Adipose tissue (tissue), 3 donors: ENCODE data around the gene MAGEA11. TPM values are rescaled to one million over a fixed set of nuclear protein-coding genes. Genes with fewer than 3 reads are reported as not detected.
"Not testable (repeated sequence)": the region's sequence is repeated elsewhere in the genome, so short reads cannot be mapped to it uniquely, and the experiment has no call there.

ENCODE experiments used
- H3K27ac ChIP-seq: one replicate; pipeline ENCODE4 v1.5.1; 2013; ENCODE audit warnings: low read depth, low read length
- WGBS, 3 donors: extraction: QIAGEN DNeasy Blood & Tissue Kit; methylation state at CpG; one replicate each; pipeline ENCODE4 v1.1.7; 2013; 5-methylcytosine and 5-hydroxymethylcytosine counted together
- polyA plus RNA-seq, 3 donors: library from polyadenylated mRNA; stranded (reverse); fragments of 200-250 nt; gene quantifications; one replicate each; pipeline ENCODE4 v1.2.3, GENCODE V29; 2013
- donor health status: healthy with polysubstance abuse.
- donor health status: Bipolar disorder and iron deficiency.
- donor health status: healthy.

Gene MAGEA11
- polyA plus RNA-seq, 3 donors = not detected

DNA sequence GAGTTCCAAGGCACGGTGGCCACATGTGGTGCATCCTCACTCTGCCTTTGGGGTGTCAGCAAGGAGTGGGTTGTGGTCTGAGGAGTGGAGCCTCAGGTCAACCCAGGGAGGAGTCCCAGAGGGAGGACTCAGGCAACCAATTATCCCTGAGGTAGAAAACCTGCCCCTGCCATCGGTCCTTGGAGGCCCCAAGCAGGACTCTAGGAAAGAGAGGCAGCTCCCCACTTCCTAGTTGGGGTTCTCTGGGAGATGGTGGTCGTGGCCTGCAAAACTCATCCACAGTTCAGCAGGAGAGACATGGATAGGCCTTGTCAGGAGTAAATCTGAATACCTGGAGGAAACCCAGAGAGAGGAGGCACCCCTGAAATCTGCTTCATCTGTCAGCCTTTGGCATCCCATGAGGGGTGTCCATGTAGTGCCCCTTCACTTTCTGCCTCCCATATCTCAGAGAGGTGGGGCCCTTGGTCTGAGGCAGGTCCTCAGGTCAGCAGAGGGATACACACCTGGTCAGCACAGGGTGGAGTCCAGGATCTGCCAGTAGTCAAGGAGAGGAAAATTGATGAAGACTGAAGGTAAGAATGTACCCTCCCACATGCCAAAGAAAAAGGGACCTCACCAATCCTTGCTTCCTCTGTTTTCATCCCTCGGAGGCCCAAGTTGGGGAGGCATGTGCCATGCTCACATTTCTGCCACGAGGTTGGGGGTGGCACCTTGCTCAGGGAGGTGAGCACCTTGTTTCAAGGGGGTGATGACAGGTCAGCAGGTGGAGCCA lies 1.6 kb downstream of the MAGEA11 start:
- 70 to 86% (median 77%) methylated on average over 4 to 5 of the region's 5 CpGs for WGBS, 3 donors
- no peak overlapping the region for H3K27ac ChIP-seq

DNA sequence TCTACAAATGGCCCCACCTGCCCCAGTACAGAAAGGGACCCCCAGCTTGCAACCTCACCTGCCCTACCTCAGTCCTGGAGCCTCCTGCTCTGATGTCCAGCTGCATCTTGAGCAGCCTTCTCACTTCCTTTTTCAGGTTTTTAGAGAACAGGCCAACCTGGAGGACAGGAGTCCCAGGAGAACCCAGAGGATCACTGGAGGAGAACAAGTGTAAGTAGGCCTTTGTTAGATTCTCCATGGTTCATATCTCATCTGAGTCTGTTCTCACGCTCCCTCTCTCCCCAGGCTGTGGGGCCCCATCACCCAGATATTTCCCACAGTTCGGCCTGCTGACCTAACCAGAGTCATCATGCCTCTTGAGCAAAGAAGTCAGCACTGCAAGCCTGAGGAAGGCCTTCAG lies 3.6 kb downstream of the MAGEA11 start:
- no peak overlapping the region for H3K27ac ChIP-seq
- 82 to 94% (median 93%) methylated on average over 2 of the region's 2 CpGs for WGBS, 3 donors

- H3K27ac ChIP-seq = no peak overlapping the region
- 81 to 98% (median 94%) methylated on average over 2 to 3 of the region's 3 CpGs for WGBS, 3 donors
Observed at GRCh38 chrX:149716632-149717031, 4.8 kb downstream of the MAGEA11 start.

DNA sequence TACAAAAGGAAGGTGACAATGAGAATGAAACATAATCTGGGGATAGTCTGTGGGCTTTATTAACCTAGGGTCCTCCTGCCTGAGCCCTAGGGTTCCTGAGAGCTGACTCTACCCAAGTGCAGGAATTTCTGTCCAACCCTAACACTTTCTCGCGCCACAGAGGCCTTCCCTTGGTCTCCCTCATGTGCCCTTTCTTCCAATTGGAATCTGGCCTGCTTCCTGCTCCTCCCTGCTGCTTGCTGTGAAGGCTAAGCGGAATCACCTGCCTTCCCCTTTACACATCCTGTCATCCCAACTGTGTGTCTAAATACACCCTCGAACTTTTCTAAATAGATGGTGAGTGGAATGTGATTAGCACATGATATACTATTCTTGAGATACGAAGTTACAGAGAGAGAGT lies 5.9 kb downstream of the MAGEA11 start:
- no peak overlapping the region for H3K27ac ChIP-seq
- WGBS, 3 donors = 54 to 81% (median 66%) methylated on average over 5 of the region's 5 CpGs

DNA sequence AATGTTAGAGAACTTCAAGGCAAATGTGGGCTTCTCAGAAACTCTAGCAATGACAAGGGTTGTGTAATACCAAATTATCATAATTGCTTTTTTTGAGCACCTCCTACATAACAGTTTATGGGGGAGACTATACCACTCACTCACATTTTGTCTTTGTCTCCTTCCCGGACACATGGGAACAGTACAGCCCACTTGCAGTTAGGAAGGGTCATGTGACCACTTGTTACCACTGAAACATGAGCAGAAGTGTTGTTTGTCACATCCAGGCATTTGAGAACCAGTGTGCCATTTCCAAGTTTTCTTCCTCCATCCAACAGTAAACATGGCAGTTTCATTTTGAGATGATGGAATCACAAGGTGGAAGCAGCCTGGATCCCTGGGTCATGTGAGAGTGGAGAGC lies 6.9 kb downstream of the MAGEA11 start:
- 52 to 83% (median 65%) methylated on average over 1 of the region's 1 CpG for WGBS, 3 donors
- no peak overlapping the region for H3K27ac ChIP-seq

- 36 to 77% (median 74%) methylated on average over 16 to 19 of the region's 19 CpGs for WGBS, 3 donors
- no peak overlapping the region for H3K27ac ChIP-seq
Observed at GRCh38 chrX:149720021-149720689, 8.3 kb downstream of the MAGEA11 start.

DNA sequence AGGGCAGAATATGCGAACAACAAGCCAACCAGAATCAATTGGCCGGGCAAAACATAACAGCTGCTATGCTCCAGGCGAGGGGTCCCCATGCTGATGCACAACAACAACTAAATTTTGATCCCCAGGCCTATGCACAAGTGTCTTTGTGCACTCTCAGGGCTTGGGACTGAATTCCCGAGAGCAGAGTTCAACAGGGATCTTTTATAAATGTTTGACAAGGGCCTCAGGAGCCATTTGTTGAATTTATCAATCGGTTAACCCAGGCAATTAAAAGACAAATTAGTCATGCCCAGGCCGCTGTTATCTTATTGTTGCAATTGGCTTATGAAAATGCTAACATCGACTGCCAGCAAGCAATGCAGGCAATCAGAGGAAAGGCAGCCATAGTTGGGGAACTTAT lies 9.4 kb downstream of the MAGEA11 start:
- H3K27ac ChIP-seq = not testable (repeated sequence)
- 68 to 76% (median 72%) methylated on average over 7 of the region's 7 CpGs for WGBS, 3 donors

- WGBS, 3 donors = 85 to 95% (median 93%) methylated on average over 7 to 8 of the region's 8 CpGs
- H3K27ac ChIP-seq = no peak overlapping the region
Observed at GRCh38 chrX:149721778-149722177, 9.9 kb downstream of the MAGEA11 start.

DNA sequence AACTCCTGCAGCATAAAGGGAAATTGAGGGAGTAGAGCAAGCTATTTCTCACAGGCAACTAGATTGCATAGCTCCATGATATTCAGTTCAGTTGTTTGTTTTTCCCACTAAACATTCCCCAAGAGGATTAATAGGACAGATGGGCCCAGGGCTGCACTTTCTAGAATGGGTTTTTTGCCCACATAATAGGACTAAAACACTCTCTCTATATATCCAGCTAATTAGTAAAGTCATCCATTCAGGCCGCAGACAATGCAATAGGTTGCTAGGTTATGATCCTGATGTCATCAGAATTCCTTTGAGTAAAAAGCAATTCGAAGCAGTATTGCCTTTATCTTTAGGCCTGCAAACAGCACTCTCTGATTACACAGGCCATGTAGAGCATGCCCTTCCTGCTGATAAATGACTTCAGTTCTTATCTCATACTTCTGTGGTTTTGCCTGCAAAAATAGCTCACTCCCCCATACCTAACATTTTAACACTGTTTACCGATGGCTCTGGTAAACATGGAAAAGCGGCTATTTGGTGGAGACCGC lies 11.8 kb downstream of the MAGEA11 start:
- H3K27ac ChIP-seq = not testable (repeated sequence)
- WGBS, 3 donors = 62 to 71% (median 66%) methylated on average over 3 of the region's 5 CpGs

GRCh38 chrX:149727308-149727707 lies 15.4 kb downstream of the MAGEA11 start:
- 67 to 89% methylated on average over 3 of the region's 7 CpGs; no CpG with 5 or more reads in 1 of the 3 donors for WGBS, 3 donors
- not testable (repeated sequence) for H3K27ac ChIP-seq

- WGBS, 3 donors = 25% methylated on average over 1 of the region's 6 CpGs; no CpG with 5 or more reads in 2 of the 3 donors
- not testable (repeated sequence) for H3K27ac ChIP-seq
Observed at GRCh38 chrX:149742269-149742668, 30.4 kb downstream of the MAGEA11 start.

DNA sequence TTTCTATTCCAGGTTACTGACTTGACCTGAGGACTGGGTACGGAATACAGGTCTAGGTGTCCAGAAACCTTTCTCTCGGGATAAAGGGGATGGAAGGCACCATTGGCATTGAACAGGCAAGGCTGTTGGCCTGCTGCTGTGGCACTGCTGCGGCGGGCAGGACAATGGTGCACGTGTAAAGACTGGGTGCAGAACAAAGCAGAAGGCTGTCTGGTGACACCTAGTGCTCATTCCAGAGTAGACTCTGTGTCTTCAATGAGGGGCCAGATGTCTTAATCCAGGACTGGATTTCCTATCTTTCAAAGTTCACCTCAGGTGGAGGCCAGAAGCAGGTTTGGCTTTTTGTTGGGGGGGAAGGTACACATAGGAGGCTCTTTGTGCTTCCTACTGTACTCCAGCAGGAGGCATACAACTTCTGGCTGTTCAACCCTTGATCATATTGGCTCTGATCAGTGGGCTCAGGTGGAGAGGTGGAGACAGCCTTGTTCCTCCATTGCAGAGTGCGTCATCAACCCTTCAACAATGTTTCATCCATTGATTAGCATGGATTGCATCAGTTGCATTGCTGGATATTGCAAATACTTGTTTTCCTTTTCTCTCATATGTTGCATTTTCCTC lies 34.6 kb downstream of the MAGEA11 start:
- 80 to 94% (median 86%) methylated on average over 2 of the region's 6 CpGs for WGBS, 3 donors

DNA sequence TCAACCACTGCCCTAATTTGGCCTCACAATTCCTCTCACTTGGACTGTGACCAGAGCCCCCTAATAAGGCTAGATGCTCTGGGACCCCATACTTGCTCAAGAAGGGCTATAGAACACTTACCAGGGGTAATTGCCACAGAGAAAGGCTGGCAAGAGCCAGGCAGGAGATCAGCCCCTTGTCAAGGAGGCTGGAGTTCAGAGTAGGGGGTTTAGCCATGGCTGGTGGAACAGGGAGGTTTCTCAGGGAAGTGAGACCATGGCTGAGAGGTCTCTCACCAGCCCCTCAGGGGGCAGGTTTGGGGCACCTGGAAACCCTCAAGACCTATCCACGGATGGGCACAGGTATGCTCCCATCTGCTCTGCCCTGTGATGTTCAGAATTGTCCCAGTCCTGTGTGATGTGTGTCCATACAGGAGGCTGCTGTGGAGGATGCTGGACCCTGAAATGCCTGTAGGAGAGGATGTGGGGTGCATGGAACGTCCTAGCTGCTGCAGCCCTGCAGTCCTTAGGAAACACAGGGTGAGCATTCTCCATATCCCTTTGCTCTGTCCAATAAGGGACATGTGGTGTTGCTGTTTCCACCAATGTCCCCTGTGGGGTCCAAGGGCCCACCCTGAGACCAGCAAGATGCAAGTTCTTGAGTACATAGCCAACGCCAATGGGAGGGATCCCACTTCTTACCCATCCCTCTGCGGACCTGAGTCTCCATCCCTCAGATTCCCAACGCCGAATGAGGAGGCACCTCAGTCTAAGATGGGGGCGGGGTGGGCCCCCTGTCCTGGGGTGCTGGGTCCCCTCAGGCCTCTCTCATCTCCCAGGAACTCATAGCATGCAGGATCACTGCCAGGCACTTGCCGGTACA lies 45.6 kb downstream of the MAGEA11 start:
- 77 to 85% (median 78%) methylated on average over 7 to 8 of the region's 8 CpGs for WGBS, 3 donors
- no peak overlapping the region for H3K27ac ChIP-seq

More for the DNA sequence above, 34.6 kb downstream of the MAGEA11 start:
- H3K27ac ChIP-seq = not testable (repeated sequence)

GRCh38 chrX:149758068-149758714 lies 46.3 kb downstream of the MAGEA11 start:
- 92 to 93% (median 92%) methylated on average over 8 to 18 of the region's 18 CpGs for WGBS, 3 donors
- no peak overlapping the region for H3K27ac ChIP-seq

DNA sequence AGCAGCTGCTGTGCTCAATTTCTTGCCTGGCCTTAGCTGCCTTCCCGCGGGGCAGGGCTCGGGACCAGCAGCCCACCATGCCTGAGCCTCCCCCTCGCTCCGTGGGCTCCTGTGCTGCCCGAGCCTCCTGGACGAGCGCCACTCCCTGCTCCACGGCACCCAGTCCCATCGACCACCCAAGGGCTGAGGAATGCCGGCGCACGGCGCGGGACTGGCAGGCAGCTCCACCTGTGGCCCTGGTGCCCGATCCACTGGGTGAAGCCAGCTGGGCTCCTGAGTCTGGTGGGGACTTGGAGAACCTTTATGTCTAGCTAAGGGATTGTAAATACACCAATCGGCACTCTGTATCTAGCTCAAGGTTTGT lies 46.8 kb downstream of the MAGEA11 start:
- H3K27ac ChIP-seq = not testable (repeated sequence)
- 87 to 100% (median 89%) methylated on average over 3 to 16 of the region's 17 CpGs for WGBS, 3 donors

- H3K27ac ChIP-seq = no peak overlapping the region
- WGBS, 3 donors = 72 to 91% (median 89%) methylated on average over 5 to 7 of the region's 7 CpGs
Observed at GRCh38 chrX:149759824-149760223, 48.0 kb downstream of the MAGEA11 start.

DNA sequence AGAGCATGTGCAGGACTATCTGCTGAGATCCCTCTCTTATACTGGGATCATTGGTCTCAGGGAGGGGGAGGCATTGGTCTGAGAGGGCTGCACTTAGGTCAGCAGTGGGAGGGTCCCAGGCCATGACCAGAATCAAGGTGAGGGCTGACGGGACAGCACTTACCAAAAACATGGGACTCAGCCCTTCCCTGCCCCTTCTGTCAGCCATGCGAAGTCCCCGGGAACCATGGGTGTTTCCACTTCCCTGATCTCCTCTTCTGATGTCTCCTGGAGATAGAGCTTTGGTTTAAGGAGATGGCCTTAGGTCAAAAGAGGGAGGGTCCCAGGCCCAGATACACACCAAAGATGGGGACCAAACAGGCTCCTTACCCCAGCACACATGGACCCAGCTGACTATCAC lies 49.1 kb downstream of the MAGEA11 start:
- WGBS, 3 donors = 82 to 90% (median 83%) methylated on average over 1 to 3 of the region's 3 CpGs
- H3K27ac ChIP-seq = no peak overlapping the region
